ENCODE data around the gene WNT11.

Gene WNT11

GRCh38 chr11:76176463-76176862, 29.8 kb downstream of the WNT11 start:
- no peak for DNase-seq (ENCODE audit: low read depth in 2 of 2)

GRCh38 chr11:76175783-76176182, 30.5 kb downstream of the WNT11 start:
- DNase-seq (ENCODE audit: low read depth in 2 of 2), result no peak

DNA sequence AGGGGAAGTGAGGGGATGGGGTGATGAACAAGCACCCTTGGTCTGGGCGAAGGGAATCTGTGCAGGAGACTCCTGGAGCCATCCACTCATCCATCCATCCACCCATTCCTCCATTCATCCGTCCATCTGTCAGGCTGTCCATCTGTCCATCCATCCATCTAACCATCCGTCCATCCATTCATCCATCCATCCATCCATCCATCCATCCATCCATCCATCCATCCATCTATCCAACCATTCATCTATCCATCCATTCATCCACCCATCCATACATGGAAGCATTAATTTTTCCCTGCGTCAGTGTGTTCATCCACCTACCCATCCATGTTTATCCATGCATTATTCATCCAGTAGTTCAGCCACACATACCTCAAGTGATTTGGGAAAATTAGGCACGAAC, 32.0 kb downstream of the WNT11 start:
- DNase-seq (ENCODE audit: low read depth in 2 of 2), result no peak

DNA sequence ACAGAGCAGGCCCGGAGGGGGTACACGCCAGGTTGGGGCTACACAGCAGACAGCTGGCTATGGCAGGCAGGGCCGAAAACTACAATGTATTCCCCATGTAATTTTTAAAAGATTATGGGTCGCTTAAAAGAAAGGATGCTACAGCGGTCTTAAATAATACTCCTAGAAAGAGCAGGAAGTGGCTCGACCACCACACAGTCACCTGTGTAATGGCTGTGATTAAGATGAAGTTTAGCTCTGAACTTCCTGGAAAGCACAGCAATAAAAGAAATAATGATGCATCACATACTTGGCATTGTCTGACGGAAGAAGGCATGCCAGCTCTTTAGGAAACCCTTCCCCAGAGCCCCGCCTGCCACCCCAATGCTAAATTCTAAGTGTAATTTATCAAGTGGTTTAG, 32.6 kb downstream of the WNT11 start:
- DNase-seq (ENCODE audit: low read depth in 2 of 2), result no peak

DNA sequence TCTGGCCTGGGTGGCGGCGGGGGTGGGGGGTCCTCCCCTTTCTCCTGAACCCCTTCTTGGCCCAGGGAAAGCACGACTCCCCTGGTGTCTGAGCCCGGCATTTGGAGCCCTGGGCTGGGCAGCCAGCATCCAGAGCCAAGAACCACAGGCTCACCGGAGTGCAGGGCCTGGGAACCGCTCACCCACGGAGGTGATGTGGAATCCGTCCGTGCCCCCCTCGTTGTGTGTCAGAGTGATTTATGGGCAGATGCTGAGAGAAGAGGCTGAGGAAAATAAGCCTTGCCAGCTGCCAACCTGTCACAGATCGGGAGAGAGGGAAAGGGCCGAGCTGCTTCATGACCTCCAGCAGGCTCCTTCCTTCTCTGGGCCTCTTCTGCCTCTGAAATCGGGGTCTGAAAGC, 33.7 kb downstream of the WNT11 start:
- no peak for DNase-seq (ENCODE audit: low read depth in 2 of 2)

DNA sequence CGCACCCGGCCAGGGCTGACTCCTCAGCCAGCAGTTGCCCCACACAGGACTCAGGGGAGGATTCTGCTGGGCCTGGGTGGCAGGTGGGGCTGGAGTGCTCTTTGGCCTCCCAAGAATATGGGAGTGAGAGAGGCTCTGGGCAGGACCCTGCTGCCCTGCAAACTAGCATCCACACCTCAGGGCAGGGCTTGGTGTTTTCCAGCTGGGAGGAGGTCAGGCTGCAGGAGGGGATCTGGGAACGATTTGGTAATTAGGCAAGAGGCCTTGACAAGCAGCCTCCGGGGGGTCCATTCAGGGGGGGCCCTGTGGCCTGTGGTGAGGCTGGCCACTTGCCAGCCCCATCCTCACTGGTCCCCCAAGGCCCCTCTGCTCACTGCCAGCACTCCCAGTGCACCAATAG, 35.8 kb downstream of the WNT11 start:
- DNase-seq (ENCODE audit: low read depth in 2 of 2), result no peak

DNA sequence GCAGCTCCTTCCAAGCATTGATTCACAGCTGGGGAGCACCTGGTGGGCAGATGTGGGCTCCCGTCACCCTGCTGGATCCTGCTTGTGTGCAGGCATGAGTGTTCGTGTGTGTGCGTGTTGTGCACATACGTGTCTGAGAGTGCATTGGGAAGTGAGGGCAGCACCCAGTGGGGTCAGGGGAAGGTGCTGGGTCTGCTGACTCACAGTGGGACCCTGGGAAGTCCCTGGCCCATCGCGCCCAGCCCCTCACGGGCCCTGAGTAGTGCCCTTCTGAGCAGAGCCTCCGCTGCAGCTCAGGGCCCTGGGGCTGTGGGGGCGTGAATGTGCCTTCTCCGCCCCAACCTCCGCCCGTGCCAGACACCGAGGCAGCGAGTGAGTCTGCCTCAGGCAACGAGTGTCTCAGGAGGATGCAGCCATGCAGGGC, 36.8 kb downstream of the WNT11 start:
- DNase-seq (ENCODE audit: low read depth in 2 of 2), result no peak

DNA sequence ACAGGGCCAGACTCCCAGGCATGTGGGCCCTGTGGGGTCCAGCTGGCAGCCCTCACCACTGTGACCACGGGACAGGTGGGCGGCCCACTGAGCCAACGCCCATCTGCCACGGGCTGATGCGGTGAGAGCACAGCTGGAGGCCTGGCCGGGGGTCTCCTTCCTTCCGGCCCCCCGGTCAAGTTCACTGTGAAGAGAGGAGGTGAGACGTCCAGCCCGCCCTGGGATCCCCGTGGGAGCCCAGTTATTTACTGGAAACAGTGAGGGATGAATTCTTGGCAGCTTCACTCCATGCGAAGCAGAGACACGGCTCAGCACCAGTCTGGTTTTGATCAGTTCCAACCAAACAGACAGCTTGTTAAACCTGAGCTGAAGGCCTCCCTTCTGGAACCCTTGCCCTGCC, 38.7 kb downstream of the WNT11 start:
- no peak for DNase-seq (ENCODE audit: low read depth in 2 of 2)

DNA sequence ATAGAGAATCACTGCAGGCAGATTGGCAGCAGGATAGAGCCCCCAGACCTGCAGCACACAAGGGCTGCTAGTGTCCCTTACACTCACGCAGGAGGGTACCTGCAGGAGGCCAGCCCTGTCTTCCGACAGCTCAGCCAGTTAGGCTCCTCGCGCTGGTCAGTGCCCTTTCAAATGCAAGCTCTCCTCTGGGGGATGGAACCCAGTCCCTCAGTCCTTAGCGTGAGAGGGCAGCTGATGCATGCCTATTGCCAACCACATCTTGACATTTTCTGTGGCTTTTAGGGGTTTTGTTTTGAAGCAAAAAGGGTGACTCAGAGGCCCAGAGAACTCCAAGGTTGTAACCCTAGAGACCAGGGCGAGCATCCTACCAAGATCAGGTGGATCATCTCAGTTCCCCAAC, 40.0 kb downstream of the WNT11 start:
- DNase-seq (ENCODE audit: low read depth in 2 of 2), result no peak

- DNase-seq (ENCODE audit: low read depth in 2 of 2), result no peak
Observed at GRCh38 chr11:76164861-76165751, 41.2 kb downstream of the WNT11 start.

- DNase-seq (ENCODE audit: low read depth in 2 of 2), result no peak
Observed at GRCh38 chr11:76164081-76164480, 42.2 kb downstream of the WNT11 start.

- DNase-seq (ENCODE audit: low read depth in 2 of 2), result no peak
Observed at GRCh38 chr11:76163289-76163880, 42.9 kb downstream of the WNT11 start.

- DNase-seq (ENCODE audit: low read depth in 2 of 2), result no peak
Observed at GRCh38 chr11:76162336-76163288, 43.7 kb downstream of the WNT11 start.

GRCh38 chr11:76161261-76161961, 44.9 kb downstream of the WNT11 start:
- no peak for DNase-seq (ENCODE audit: low read depth in 2 of 2)

- DNase-seq (ENCODE audit: low read depth in 2 of 2), result no peak
Observed at GRCh38 chr11:76160856-76161255, 45.4 kb downstream of the WNT11 start.

GRCh38 chr11:76159983-76160661, 46.2 kb downstream of the WNT11 start:
- no peak for DNase-seq (ENCODE audit: low read depth in 2 of 2)

GRCh38 chr11:76159303-76159937, 46.9 kb downstream of the WNT11 start:
- no peak for DNase-seq (ENCODE audit: low read depth in 2 of 2)

- DNase-seq (ENCODE audit: low read depth in 2 of 2), result no peak
Observed at GRCh38 chr11:76158394-76159302, 47.7 kb downstream of the WNT11 start.

DNA sequence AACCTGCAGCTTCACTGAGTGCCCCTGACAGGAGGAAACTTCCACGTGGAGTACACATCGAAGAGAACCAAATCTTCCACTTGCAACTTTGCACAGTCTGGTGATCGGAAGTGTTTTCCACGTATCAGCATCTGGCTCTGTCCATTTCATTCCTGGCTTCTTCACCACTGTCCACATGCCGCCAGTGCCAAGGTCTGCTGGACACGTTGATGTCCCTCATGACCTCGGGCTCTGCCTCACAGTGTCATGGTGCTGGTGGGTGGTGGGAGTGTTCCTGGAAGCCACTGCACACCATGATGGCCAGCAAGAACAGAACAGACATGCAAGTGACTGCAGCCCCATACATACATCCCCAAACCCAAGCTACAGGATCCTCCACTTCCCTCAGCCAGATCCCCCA, 48.4 kb downstream of the WNT11 start:
- no peak for DNase-seq (ENCODE audit: low read depth in 2 of 2)

Measured in stimulated activated CD4-positive, alpha-beta T cell treated with anti-CD3 and anti-CD28 coated beads, Interleukin-1b, Interleukin-23, amount 100 ng/mL, for 4 hours (primary cell).